ENCODE measurements around the gene ISG20L2.
A peak's percentile ranks its signal among the peaks of the same experiment; 100 is the strongest.
"Not testable (repeated sequence)": the region's sequence is repeated elsewhere in the genome, so short reads cannot be mapped to it uniquely, and the experiment has no call there.

The ISG20L2 gene, protein sequence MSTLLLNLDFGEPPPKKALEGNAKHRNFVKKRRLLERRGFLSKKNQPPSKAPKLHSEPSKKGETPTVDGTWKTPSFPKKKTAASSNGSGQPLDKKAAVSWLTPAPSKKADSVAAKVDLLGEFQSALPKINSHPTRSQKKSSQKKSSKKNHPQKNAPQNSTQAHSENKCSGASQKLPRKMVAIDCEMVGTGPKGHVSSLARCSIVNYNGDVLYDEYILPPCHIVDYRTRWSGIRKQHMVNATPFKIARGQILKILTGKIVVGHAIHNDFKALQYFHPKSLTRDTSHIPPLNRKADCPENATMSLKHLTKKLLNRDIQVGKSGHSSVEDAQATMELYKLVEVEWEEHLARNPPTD

GRCh38 chr1:156728599-156729462 is at the start of gene ISG20L2:
TSS of gene ISG20L2 (minus strand) at chr1:156728766. CDS start at chr1:156727652, 1,114 bp downstream.
- peak; percentile 89 for DNase-seq (ENCODE audit: low spot score)

DNA sequence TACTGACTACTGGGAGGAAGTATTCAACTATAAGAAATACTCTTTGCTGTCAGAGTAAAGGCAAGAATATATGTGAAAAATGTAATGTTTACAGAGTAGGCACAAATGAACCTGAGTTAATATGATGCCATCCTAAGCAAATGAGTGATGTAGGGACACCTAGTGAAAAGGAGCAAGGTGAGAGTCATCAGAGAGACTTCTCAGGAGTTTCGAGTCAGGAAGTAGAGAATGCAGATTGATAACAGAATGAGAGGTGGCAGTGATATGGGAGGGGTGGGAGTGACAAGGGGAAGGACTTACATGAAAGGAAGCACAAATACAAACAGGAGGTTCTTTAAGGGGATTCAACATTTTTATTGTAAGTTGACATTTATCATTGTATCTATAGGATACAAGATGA is 49.0 kb upstream of the ISG20L2 start:
- DNase-seq (ENCODE audit: low spot score): no peak

GRCh38 chr1:156776942-156777341 is 48.4 kb upstream of the ISG20L2 start:
- no peak for DNase-seq (ENCODE audit: low spot score)

GRCh38 chr1:156775799-156776198 is 47.2 kb upstream of the ISG20L2 start:
- no peak for DNase-seq (ENCODE audit: low spot score)

DNA sequence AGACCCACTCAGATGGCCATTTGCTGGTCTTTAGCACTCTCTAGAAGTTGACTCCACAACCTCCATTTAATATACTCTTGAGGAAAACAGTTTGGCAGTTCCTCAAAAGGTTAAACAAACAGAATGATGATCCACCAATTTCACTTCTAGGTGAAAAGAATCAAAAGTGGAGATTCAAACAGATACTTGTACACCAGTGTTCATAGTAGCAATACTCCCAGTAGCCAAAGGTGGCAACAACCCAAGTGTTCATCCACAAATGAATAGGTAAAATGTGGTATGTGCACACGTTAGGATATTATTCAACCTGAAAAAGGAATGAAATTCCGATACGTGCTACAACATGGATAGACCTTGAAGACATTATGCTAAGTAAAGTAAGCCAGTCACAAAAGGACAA is 45.0 kb upstream of the ISG20L2 start:
- no peak for DNase-seq (ENCODE audit: low spot score)

DNA sequence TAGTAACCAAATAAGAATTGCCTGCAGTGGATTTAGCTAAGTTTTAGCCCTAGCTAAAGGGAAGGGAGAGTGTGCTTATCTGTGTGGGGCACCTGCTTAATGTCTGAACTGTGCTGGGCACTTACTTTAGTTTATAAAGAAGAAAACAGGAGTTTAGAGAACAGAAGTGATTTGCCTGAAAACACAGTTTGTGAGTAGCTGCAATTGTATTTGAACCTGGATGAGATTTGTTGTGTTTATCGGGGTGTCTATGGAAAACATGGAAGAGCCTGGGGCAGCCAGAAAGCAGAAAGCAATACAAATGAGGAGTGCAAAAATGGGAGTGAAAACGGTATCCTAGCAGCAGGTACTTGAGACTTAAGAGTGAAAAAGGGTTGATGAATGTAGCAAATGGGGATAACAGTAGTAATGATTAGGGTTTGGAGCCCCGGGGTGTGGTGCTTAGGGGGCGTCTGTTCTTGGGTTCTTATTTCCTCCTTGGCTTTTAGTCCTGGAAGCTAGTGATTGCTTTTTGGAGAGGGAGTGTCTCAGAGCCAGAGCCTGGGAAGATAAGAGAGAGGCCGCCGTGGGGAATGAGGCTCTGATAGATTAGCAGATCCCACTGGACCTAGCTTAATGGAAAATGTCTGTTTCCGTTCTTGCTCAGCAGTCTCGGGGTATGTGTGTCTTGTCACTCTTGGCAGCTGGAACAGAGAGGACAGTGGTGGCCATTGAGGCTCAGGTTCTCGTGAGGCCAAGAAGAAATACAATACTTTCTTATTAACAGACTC is 44.3 kb upstream of the ISG20L2 start:
- no peak for DNase-seq (ENCODE audit: low spot score)

DNA sequence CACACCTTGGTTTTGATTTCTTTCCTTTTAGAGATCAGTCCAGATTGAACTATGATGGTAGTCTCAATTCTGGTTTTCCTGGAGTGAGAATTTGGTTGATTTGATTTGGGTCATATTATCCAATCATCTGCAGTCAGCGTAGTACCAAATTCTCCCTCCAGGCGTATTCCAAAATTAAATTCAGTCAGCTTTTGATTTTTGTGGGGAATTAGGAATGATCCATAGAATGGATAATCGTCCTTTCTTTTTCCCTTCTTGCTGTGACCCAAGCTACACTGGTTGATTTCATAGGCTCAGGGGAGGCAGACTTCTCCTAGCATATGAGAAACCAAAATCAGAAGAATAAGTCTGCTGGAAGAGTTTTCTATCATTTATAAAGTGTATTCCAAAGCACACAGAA is 43.7 kb upstream of the ISG20L2 start:
- no peak for DNase-seq (ENCODE audit: low spot score)

DNA sequence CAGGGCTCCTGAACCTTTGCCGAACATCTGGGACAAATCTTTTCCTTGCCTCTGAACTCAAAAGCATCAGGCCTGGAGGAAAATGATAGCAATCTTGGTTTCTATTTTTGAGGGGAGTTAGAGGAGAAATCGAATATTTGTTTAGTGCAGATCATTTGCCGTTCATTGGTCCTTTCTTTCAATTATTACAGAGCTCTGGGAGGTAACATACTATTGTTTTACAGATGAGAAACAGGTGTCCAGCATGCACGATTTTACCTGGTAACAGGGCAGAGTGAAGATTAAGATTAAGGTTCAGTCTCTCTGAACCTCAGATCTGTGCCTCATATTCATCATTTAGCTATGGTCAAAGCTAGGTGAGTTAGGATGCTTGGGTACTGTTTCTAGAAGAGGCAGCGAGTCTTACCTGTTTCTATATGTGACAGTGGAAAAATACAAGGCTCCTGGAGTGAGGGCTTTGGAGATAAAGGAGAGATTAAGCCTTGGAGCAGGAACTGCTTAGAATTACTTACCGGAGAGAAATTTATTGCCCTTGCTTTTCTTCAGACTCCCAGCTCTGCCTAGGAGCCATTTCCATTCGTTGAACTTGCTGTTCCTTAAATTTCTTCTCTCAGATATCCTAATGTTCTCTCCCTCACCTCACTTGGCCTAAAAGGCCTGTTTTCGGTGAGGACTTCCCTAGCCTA is 40.2 kb upstream of the ISG20L2 start:
- DNase-seq (ENCODE audit: low spot score): no peak

DNA sequence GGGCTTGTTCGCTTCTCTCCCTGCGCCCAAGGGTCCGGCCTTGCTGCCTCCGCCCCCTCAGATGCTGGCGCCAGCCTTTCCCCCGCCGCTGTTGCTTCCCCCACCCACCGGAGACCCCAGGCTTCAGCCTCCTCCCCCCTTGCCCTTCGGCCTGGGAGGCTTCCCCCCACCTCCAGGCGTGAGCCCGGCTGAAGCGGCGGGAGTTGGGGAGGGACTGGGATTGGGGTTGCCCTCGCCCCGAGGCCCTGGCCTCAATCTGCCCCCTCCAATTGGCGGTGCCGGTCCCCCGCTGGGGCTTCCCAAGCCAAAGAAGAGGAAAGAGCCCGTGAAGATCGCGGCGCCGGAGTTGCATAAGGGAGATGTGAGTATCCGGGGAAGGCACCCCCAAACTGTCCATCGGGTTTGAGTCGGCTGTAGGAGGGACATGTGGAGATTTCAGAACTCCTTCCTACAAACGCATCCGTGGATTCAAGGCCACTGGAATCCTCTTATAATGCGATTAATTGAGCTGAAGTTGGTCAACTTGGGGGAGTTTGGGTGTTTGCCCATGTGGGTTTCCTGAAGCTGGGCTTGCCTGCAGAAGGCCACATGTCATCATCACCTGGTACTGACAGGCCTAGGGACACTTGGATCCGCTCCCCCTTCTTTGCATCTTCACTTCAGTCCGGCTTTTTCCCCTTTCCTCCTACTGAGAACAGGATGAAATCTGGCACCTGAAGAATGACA is 39.5 kb upstream of the ISG20L2 start:
- no peak for DNase-seq (ENCODE audit: low spot score)

DNA sequence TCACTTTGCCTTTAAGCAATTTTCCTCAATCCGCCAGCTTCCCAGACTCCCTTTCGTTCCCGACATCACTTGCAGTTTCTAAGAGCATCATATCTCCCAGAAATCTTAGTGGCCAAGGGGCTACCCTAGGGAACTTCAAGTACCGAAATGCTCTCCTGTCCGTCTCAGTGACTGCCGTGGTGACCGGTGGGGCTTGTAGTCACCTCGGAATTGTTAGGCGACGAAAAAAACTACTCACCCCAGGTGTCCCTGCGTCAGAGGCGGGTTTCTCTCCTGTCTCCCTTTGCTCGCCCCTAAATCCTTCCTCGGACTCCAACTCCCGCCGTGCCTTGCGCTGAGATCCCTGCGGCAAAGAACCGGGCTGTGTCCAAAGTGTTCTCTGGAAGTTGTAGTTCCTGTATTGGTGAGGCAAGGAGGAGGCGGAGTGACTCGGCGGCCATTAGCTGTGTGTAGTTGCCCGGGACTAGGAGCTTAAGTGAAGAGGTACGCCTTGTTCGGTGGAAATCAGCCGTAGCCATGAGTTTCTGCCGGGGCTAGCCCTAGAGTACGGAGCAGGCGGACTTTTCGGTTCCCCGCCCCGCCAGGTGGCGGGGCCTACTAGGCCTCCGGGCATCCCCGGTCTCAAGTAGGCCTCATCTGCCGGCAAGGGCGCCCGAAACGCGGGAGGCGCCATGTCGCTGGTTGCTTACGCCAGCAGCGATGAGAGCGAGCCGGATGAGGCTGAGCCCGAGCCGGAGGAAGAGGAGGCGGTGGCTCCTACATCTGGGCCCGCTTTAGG is 38.7 kb upstream of the ISG20L2 start, which contains the start of gene PRCC:
TSS of gene PRCC (plus strand) at position 435 of the 778 bp plus-strand sequence. CDS start at position 672, 237 bp downstream.
- peak; percentile 83 for DNase-seq (ENCODE audit: low spot score)

- no peak for DNase-seq (ENCODE audit: low spot score)
Observed at GRCh38 chr1:156766298-156767100, 37.9 kb upstream of the ISG20L2 start.

DNA sequence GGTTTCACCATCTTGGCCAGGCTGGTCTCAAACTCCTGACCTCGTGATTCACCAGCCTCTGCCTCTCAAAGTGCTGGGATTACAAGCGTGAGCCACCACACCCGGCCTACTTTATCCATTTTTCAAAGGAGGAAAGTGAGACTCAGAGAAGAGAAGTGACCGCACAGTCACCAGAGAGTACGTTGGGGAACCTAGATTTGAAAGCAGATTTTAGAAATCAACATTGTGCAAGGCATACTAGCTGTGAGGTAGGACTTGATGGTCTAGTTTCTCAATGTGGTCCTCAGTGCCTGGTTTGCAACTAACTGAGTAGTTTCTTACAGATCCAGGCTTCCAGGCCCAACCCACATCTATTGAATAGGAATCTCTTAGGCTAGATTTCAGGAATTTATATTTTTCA is 37.1 kb upstream of the ISG20L2 start:
- no peak for DNase-seq (ENCODE audit: low spot score)

DNA sequence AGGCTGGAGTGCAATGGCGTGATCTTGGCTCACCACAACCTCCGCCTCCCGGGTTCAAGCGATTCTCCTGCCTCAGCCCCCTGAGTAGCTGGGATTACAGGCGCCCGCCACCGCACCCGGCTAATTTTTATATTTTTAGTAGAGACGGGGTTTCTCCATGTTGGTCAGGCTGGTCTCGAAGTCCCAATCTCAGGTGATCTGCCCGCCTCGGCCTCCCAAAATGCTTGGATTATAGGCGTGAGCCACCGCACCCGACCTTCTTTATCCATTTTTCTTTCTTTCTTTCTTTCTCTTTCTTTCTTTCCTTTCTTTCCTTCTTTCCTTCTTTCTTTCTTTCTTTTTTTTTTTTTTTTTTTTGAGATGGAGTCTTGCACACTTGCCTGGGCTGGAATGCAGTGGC is 36.6 kb upstream of the ISG20L2 start:
- not testable (repeated sequence) for DNase-seq (ENCODE audit: low spot score)

GRCh38 chr1:156760796-156761104 is 32.2 kb upstream of the ISG20L2 start:
- no peak for DNase-seq (ENCODE audit: low spot score)

GRCh38 chr1:156760092-156760795 is 31.7 kb upstream of the ISG20L2 start:
- DNase-seq (ENCODE audit: low spot score): no peak

GRCh38 chr1:156757572-156758253 is 29.1 kb upstream of the ISG20L2 start:
- DNase-seq (ENCODE audit: low spot score): not testable (repeated sequence)

- DNase-seq (ENCODE audit: low spot score): no peak
Observed at GRCh38 chr1:156756355-156756754, 27.8 kb upstream of the ISG20L2 start.

- no peak for DNase-seq (ENCODE audit: low spot score)
Observed at GRCh38 chr1:156755527-156755950, 27.0 kb upstream of the ISG20L2 start.
